IMR-90 (cell line): ENCODE measurements around the gene C10orf120. TPM values are rescaled to one million over a fixed set of nuclear protein-coding genes. Genes with fewer than 3 reads are reported as not detected.

Source experiments
- ATAC-seq: fragments of 200-7000 bp; cut with Tn5 transposase; 2 replicates; pipeline ENCODE4 v1.9.1; 2020; ENCODE audit warnings: low read depth, mild to moderate bottlenecking, moderate library complexity
- BruUV-seq: library from RNA; stranded (reverse); fragments of 400-500 nt; replicated peaks from 2 replicates; lab custom pipeline; 2021; lab: Mats Ljungman, UMichigan
- CTCF ChIA-PET: fragments of 300-600 bp; formaldehyde crosslinking; extraction: SDS; loops from one replicate; lab custom pipeline; 2021; ENCODE audit warnings: antibody characterized with exemption; lab: Yijun Ruan, JAX
- POLR2A ChIA-PET: fragments of 300-600 bp; sonication (Branson Sonifier 250); formaldehyde crosslinking; loops from one replicate; lab custom pipeline; 2022; ENCODE audit warnings: antibody characterized with exemption; ENCODE audit not compliant: unreplicated experiment; lab: Charles Lee
- DNase-seq: peaks from one replicate; pipeline ENCODE4 v3.0.0; 2013
- H2AFZ ChIP-seq: replicated peaks from 2 replicates; pipeline ENCODE3; 2013; ENCODE audit warnings: low read length, mild to moderate bottlenecking; ENCODE audit not compliant: poor library complexity
- H2AK5ac ChIP-seq: 2 replicates; pipeline ENCODE4 v1.6.1; 2013; ENCODE audit warnings: low read depth, low read length, inconsistent platforms
- H2AK9ac ChIP-seq: replicated peaks from 2 replicates; pipeline ENCODE3; 2013; ENCODE audit warnings: mild to moderate bottlenecking, low read depth, low read length, moderate library complexity; ENCODE audit not compliant: poor library complexity
- H2BK120ac ChIP-seq: 2 replicates; pipeline ENCODE4 v1.6.1; 2013; ENCODE audit warnings: low read depth, low read length, inconsistent platforms
- H2BK15ac ChIP-seq: 3 replicates; pipeline ENCODE4 v1.6.1; 2013; ENCODE audit warnings: low read depth, low read length, inconsistent platforms
- H2BK20ac ChIP-seq: 2 replicates; pipeline ENCODE4 v1.6.1; 2013; ENCODE audit warnings: low read depth, mild to moderate bottlenecking, inconsistent platforms, low read length, moderate library complexity
- H2BK5ac ChIP-seq: 2 replicates; pipeline ENCODE4 v1.6.1; 2013; ENCODE audit warnings: mild to moderate bottlenecking, low read depth, low read length, inconsistent platforms; ENCODE audit not compliant: poor library complexity, severe bottlenecking
- H3K14ac ChIP-seq: replicated peaks from 2 replicates; pipeline ENCODE4 v1.6.1; 2013; ENCODE audit warnings: low read depth, low read length, inconsistent platforms
- H3K18ac ChIP-seq: 2 replicates; pipeline ENCODE4 v1.6.1; 2013; ENCODE audit warnings: low read depth, low read length, control low read depth
- H3K23ac ChIP-seq: 2 replicates; pipeline ENCODE4 v1.6.1; 2013; ENCODE audit warnings: low read depth, low read length, inconsistent platforms
- H3K27ac ChIP-seq: 2 replicates; pipeline ENCODE4 v1.5.1; 2013; ENCODE audit warnings: mild to moderate bottlenecking, control low read depth, low read length; ENCODE audit not compliant: insufficient read depth
- H3K27me3 ChIP-seq: 2 replicates; pipeline ENCODE4 v1.6.1; 2013; ENCODE audit warnings: low read length; ENCODE audit not compliant: control insufficient read depth, insufficient read depth
- H3K36me3 ChIP-seq: 2 replicates; pipeline ENCODE4 v1.6.1; 2013; ENCODE audit warnings: low read length, mixed read lengths; ENCODE audit not compliant: control insufficient read depth, insufficient read depth
- H3K4ac ChIP-seq: 2 replicates; pipeline ENCODE4 v1.6.1; 2013; ENCODE audit warnings: low read depth, low read length, inconsistent platforms
- H3K4me1 ChIP-seq: 2 replicates; pipeline ENCODE4 v1.6.1; 2013; ENCODE audit warnings: low read length, mixed read lengths; ENCODE audit not compliant: control insufficient read depth, insufficient read depth
- H3K4me2 ChIP-seq: 2 replicates; pipeline ENCODE4 v1.6.1; 2013; ENCODE audit warnings: low read depth, mild to moderate bottlenecking, control low read depth, low read length, moderate library complexity
- H3K4me3 ChIP-seq: 2 replicates; pipeline ENCODE4 v1.5.1; 2013; ENCODE audit warnings: low read depth, mild to moderate bottlenecking, control low read depth, low read length, moderate library complexity; ENCODE audit not compliant: insufficient read depth
- H3K56ac ChIP-seq: 2 replicates; pipeline ENCODE4 v1.6.1; 2013; ENCODE audit warnings: low read length, inconsistent platforms; ENCODE audit not compliant: insufficient read depth; ENCODE audit errors: extremely low read depth
- H3K79me1 ChIP-seq, 2 experiments: 2 replicates each; pipeline ENCODE4 v1.6.1; 2013; ENCODE audit warnings: low read length in 2 of 2, inconsistent platforms in 1 of 2, low read depth in 1 of 2
- H3K9ac ChIP-seq: 2 replicates; pipeline ENCODE4 v1.6.1; 2013; ENCODE audit warnings: low read depth, low read length, control low read depth
- H3K9me1 ChIP-seq: 2 replicates; pipeline ENCODE4 v1.6.1; 2013; ENCODE audit warnings: low read length, inconsistent platforms; ENCODE audit not compliant: insufficient read depth
- H3K9me3 ChIP-seq: 2 replicates; pipeline ENCODE4 v1.6.1; 2013; ENCODE audit warnings: low read length; ENCODE audit not compliant: control insufficient read depth, insufficient read depth
- H4K20me1 ChIP-seq: 2 replicates; pipeline ENCODE4 v1.6.1; 2013; ENCODE audit warnings: low read length, inconsistent platforms; ENCODE audit not compliant: insufficient read depth
- H4K5ac ChIP-seq: 2 replicates; pipeline ENCODE4 v1.6.1; 2013; ENCODE audit warnings: mild to moderate bottlenecking, low read depth, low read length, control low read depth
- H4K8ac ChIP-seq, 2 experiments: 2 replicates each; pipeline ENCODE4 v1.6.1; 2013; ENCODE audit warnings: low read depth in 2 of 2, low read length in 2 of 2, control low read depth in 1 of 2, inconsistent platforms in 1 of 2
- H4K91ac ChIP-seq: 2 replicates; pipeline ENCODE4 v1.6.1; 2013; ENCODE audit warnings: low read depth, low read length, inconsistent platforms; ENCODE audit not compliant: insufficient read depth
- ELK1 ChIP-seq: fragments of 150-350 bp; IDR thresholded peaks from 2 replicates; pipeline ENCODE4 v1.6.1; 2016; ENCODE audit warnings: low read depth, mild to moderate bottlenecking, low read length, moderate library complexity, borderline replicate concordance
- MXI1 ChIP-seq: IDR thresholded peaks from 2 replicates; pipeline ENCODE4 v1.6.1; 2012; ENCODE audit warnings: low read depth, mild to moderate bottlenecking, low read length, moderate library complexity, borderline replicate concordance
- WGBS, 2 experiments: methylation state at CpG; one replicate each; pipeline versions ENCODE4 v1.1.5 to v1.1.7; 2013; ENCODE audit warnings: missing lambda C conversion rate in 2 of 2; ENCODE audit not compliant: insufficient read length in 1 of 2; ENCODE audit errors: extremely low coverage in 2 of 2; 5-methylcytosine and 5-hydroxymethylcytosine counted together
- dilution Hi-C: fragments of 300-500 bp; cut with HindIII; formaldehyde crosslinking; loops from one replicate; pipeline ENCODE4 v1.14.3; 2018; ENCODE audit warnings: low sequenced_read_pairs; ENCODE audit not compliant: unreplicated experiment
- in situ Hi-C: fragments of 300-500 bp; cut with MboI; formaldehyde crosslinking; loops from 3 replicates; pipeline ENCODE4 v1.14.3; 2019; ENCODE audit warnings: low sequenced_read_pairs, inconsistent platforms, mixed read lengths
- intact Hi-C: fragments of 100-400 bp; cut with micrococcal nuclease; formaldehyde crosslinking; loops from 2 replicates; pipeline ENCODE4 v1.10.0; 2022
- polyA plus RNA-seq, 3 experiments: library from polyadenylated mRNA; depleted of rRNA; stranded (reverse); fragments of >200 nt; gene quantifications; 2 replicates each; pipeline ENCODE4 v1.2.3, GENCODE V29; 2012; ENCODE audit warnings: low replicate concordance in 1 of 3
- total RNA-seq: library from RNA; depleted of rRNA; stranded (reverse); fragments of >200 nt; gene quantifications from 2 replicates; pipeline ENCODE4 v1.2.3, GENCODE V29; 2012

Gene C10orf120
- total and polyA plus RNA-seq, 2 of the 4 experiments (the other 2 are of a cell fraction): not detected

GRCh38 chr10:122649903-122650302, 49.7 kb downstream of the C10orf120 start:
- H3K56ac ChIP-seq: no peak overlapping the region
- H3K4me2 ChIP-seq: no peak overlapping the region
- no peak overlapping the region for H3K18ac ChIP-seq
- ChIA-PET POLR2A (no interaction called here), CTCF (interaction anchor here (0.6 kb wide), 1 partner anchor 34 kb away, joined by 3 read pairs; no protein-coding TSS in a partner anchor)
- no peak overlapping the region for H3K14ac ChIP-seq
- H3K27ac ChIP-seq: no peak overlapping the region
- H3K23ac ChIP-seq: no peak overlapping the region
- no peak overlapping the region for H2AK5ac ChIP-seq
- H3K9me3 ChIP-seq: no peaks in the 10 kb centered on the region
- no peak for TF ChIP-seq ELK1
- no peak for TF ChIP-seq MXI1
- no peak overlapping the region for H4K5ac ChIP-seq
- H3K79me1 ChIP-seq: no peaks in the 10 kb centered on the region
- H4K20me1 ChIP-seq: no peaks in the 10 kb centered on the region
- dilution Hi-C loops: no loop called here
- H3K4me1 ChIP-seq: no peaks in the 10 kb centered on the region
- no peak overlapping the region for H3K9ac ChIP-seq
- no peak overlapping the region for H2AK9ac ChIP-seq
- no peak overlapping the region for H2AFZ ChIP-seq
- no peak overlapping the region for H2BK20ac ChIP-seq
- no peak overlapping the region for H4K91ac ChIP-seq
- no peak overlapping the region for H4K8ac ChIP-seq
- intact Hi-C loops: loop anchor here (2.0 to 10.0 kb wide), 2 partner anchors 53 to 335 kb away; partner anchors contain the start of gene PSTK
- H3K4me3 ChIP-seq: no peak overlapping the region
- ATAC-seq: no peak
- H2BK120ac ChIP-seq: no peak overlapping the region
- no peaks in the 10 kb centered on the region for H3K9me1 ChIP-seq
- no peak for DNase-seq
- H2BK5ac ChIP-seq: no peak overlapping the region
- H2BK15ac ChIP-seq: no peak overlapping the region
- in situ Hi-C loops: loop anchor here (25.0 kb wide), 1 partner anchor 912 kb away; no protein-coding TSS in a partner anchor
- H3K4ac ChIP-seq: no peak overlapping the region
- no TSS peak for BruUV-seq
- no peaks in the 10 kb centered on the region for H3K36me3 ChIP-seq
- no peaks in the 10 kb centered on the region for H3K27me3 ChIP-seq
- WGBS, 2 experiments: 38% methylated on average over 3 of the region's 5 CpGs; no CpG with 5 or more reads in 1 of the 2 experiments
